ENCODE data around the gene TRIM6.

TRIM6 gene

GRCh38 chr11:5600374-5600851 lies 4.0 kb downstream of the TRIM6 start:
- TF ChIP-seq CREB1 (IDR thresholded peaks at IDR 0.05; ENCODE audit: low read depth) (no peak), RAD21 (IDR thresholded peaks at IDR 0.05; ENCODE audit: low read depth) (peak; percentile 51; the same call in 1 of the 2 replicates), MAX (IDR thresholded peaks at IDR 0.05) (no peak), EGR1 (IDR thresholded peaks at IDR 0.05) (no peak)

- TF ChIP-seq RAD21 (IDR thresholded peaks at IDR 0.05; ENCODE audit: low read depth) (no peak), NFIC (IDR thresholded peaks at IDR 0.05) (no peak), YY1 (IDR thresholded peaks at IDR 0.05; ENCODE audit: low read depth) (no peak), MAX (IDR thresholded peaks at IDR 0.05) (no peak), EGR1 (IDR thresholded peaks at IDR 0.05) (no peak), TAF1 (IDR thresholded peaks at IDR 0.05; ENCODE audit: low read depth) (no peak), CEBPB (IDR thresholded peaks at IDR 0.05) (no peak), CREB1 (IDR thresholded peaks at IDR 0.05; ENCODE audit: low read depth) (no peak), FOXM1 (IDR thresholded peaks at IDR 0.05; ENCODE audit: borderline replicate concordance, low read depth) (no peak), TEAD4 (IDR thresholded peaks at IDR 0.05) (no peak), TCF12 (IDR thresholded peaks at IDR 0.05; ENCODE audit: low read depth) (no peak), ZBTB7A (IDR thresholded peaks at IDR 0.05; ENCODE audit: low read depth) (no peak), EP300 (IDR thresholded peaks at IDR 0.05; ENCODE audit: borderline replicate concordance) (no peak)
- TF ChIP-seq, protein P1, sequence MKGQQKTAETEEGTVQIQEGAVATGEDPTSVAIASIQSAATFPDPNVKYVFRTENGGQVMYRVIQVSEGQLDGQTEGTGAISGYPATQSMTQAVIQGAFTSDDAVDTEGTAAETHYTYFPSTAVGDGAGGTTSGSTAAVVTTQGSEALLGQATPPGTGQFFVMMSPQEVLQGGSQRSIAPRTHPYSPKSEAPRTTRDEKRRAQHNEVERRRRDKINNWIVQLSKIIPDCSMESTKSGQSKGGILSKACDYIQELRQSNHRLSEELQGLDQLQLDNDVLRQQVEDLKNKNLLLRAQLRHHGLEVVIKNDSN (IDR thresholded peaks at IDR 0.05): no peak
- TF ChIP-seq, protein P2, sequence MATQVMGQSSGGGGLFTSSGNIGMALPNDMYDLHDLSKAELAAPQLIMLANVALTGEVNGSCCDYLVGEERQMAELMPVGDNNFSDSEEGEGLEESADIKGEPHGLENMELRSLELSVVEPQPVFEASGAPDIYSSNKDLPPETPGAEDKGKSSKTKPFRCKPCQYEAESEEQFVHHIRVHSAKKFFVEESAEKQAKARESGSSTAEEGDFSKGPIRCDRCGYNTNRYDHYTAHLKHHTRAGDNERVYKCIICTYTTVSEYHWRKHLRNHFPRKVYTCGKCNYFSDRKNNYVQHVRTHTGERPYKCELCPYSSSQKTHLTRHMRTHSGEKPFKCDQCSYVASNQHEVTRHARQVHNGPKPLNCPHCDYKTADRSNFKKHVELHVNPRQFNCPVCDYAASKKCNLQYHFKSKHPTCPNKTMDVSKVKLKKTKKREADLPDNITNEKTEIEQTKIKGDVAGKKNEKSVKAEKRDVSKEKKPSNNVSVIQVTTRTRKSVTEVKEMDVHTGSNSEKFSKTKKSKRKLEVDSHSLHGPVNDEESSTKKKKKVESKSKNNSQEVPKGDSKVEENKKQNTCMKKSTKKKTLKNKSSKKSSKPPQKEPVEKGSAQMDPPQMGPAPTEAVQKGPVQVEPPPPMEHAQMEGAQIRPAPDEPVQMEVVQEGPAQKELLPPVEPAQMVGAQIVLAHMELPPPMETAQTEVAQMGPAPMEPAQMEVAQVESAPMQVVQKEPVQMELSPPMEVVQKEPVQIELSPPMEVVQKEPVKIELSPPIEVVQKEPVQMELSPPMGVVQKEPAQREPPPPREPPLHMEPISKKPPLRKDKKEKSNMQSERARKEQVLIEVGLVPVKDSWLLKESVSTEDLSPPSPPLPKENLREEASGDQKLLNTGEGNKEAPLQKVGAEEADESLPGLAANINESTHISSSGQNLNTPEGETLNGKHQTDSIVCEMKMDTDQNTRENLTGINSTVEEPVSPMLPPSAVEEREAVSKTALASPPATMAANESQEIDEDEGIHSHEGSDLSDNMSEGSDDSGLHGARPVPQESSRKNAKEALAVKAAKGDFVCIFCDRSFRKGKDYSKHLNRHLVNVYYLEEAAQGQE (IDR thresholded peaks at IDR 0.05; ENCODE audit: low read depth): no peak
Measured at GRCh38 chr11:5603326-5603725, 6.9 kb downstream of the TRIM6 start.

- TF ChIP-seq RAD21 (IDR thresholded peaks at IDR 0.05; ENCODE audit: low read depth): no peak
- TF ChIP-seq TEAD4 (IDR thresholded peaks at IDR 0.05): no peak
- TF ChIP-seq, protein P1 (IDR thresholded peaks at IDR 0.05): no peak
- no peak for TF ChIP-seq TAF1 (IDR thresholded peaks at IDR 0.05; ENCODE audit: low read depth)
- no peak for TF ChIP-seq EGR1 (IDR thresholded peaks at IDR 0.05)
- TF ChIP-seq ZBTB7A (IDR thresholded peaks at IDR 0.05; ENCODE audit: low read depth): no peak
- TF ChIP-seq FOXM1 (IDR thresholded peaks at IDR 0.05; ENCODE audit: borderline replicate concordance, low read depth): no peak
- TF ChIP-seq CREB1 (IDR thresholded peaks at IDR 0.05; ENCODE audit: low read depth): no peak
Measured at GRCh38 chr11:5604896-5605295, 8.5 kb downstream of the TRIM6 start.

DNA sequence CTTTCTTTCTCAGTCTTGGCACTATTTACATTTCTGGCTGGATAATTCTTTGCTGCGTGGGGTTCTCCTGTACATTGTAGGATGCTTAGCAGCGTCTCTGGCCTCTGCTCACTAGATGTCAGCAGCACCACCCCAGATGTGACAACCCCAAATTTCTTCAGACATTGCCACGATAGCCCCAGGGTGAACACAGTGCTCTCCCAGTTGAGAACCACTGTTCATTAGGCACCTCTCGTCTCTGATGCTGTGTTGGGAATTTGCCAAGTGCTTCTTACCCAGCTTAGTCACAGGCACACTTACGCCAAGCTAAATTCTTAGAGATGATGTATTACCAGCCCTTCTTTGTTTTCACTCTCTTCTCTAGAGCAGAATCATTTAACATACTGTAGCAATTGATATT lies 9.4 kb downstream of the TRIM6 start:
- TF ChIP-seq, protein P2 (IDR thresholded peaks at IDR 0.05; ENCODE audit: low read depth): no peak
- no peak for TF ChIP-seq TEAD4 (IDR thresholded peaks at IDR 0.05)
- no peak for TF ChIP-seq TAF1 (IDR thresholded peaks at IDR 0.05; ENCODE audit: low read depth)
- no peak for TF ChIP-seq EGR1 (IDR thresholded peaks at IDR 0.05)
- TF ChIP-seq NFIC (IDR thresholded peaks at IDR 0.05): no peak
- TF ChIP-seq, protein P1 (IDR thresholded peaks at IDR 0.05): no peak
- no peak for TF ChIP-seq TCF12 (IDR thresholded peaks at IDR 0.05; ENCODE audit: low read depth)
- no peak for TF ChIP-seq RAD21 (IDR thresholded peaks at IDR 0.05; ENCODE audit: low read depth)
- TF ChIP-seq YY1 (IDR thresholded peaks at IDR 0.05; ENCODE audit: low read depth): no peak
- TF ChIP-seq EP300 (IDR thresholded peaks at IDR 0.05; ENCODE audit: borderline replicate concordance): no peak
- no peak for TF ChIP-seq FOXM1 (IDR thresholded peaks at IDR 0.05; ENCODE audit: borderline replicate concordance, low read depth)
- TF ChIP-seq CEBPB (IDR thresholded peaks at IDR 0.05): no peak
- no peak for TF ChIP-seq CREB1 (IDR thresholded peaks at IDR 0.05; ENCODE audit: low read depth)
- no peak for TF ChIP-seq ZBTB7A (IDR thresholded peaks at IDR 0.05; ENCODE audit: low read depth)

DNA sequence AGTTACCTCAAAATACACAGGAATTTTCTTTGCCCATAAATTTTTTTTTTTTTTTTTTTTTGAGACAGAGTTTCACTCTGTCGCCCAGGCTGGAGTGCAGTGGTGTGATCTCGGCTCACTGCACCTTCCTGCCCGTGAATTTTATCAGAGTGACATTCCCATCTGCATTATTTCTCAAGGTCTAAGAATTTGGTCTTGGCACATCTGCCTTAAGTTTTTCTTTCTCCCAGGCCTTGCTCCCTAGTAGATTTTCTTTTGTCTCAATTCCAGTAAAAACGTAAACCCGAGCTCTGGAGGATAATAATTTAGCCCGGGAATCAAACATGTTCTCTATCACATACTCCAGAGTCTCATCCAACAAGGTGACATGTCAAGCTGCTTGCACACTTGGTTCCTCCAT lies 12.4 kb downstream of the TRIM6 start:
- TF ChIP-seq ZBTB7A (IDR thresholded peaks at IDR 0.05; ENCODE audit: low read depth) (no peak), NFIC (IDR thresholded peaks at IDR 0.05) (no peak), CREB1 (IDR thresholded peaks at IDR 0.05; ENCODE audit: low read depth) (no peak), RAD21 (IDR thresholded peaks at IDR 0.05; ENCODE audit: low read depth) (no peak), TCF12 (IDR thresholded peaks at IDR 0.05; ENCODE audit: low read depth) (no peak), EGR1 (IDR thresholded peaks at IDR 0.05) (no peak), TAF1 (IDR thresholded peaks at IDR 0.05; ENCODE audit: low read depth) (no peak), TEAD4 (IDR thresholded peaks at IDR 0.05) (no peak), FOXM1 (IDR thresholded peaks at IDR 0.05; ENCODE audit: borderline replicate concordance, low read depth) (no peak), YY1 (IDR thresholded peaks at IDR 0.05; ENCODE audit: low read depth) (no peak), EP300 (IDR thresholded peaks at IDR 0.05; ENCODE audit: borderline replicate concordance) (no peak), MAX (IDR thresholded peaks at IDR 0.05) (no peak), CEBPB (IDR thresholded peaks at IDR 0.05) (no peak)
- TF ChIP-seq, protein P1 (IDR thresholded peaks at IDR 0.05): no peak
- TF ChIP-seq, protein P2 (IDR thresholded peaks at IDR 0.05; ENCODE audit: low read depth): no peak

Measured in Ishikawa (cell line).